ENCODE measurements around the gene FGGY.

DNA sequence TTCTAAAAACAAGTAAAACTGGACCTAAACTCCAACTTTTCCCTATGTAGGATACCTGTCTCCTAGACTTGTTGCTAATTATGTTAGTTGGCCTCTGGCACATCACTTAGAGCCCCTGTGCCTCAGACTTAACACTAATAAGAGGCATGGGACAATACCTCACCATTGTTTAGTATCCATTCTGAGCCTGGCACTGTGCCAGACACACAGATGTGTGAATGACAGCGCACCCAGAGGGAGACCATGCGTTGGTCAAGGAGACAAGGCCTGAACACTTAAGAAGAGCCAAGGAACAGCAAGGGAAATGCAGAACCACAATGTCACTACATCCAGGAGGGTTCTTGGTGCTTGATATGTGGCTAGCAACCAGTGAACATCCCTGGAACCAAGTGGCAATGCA lies 189.1 kb downstream of the FGGY start:
- TF ChIP-seq, protein P1, sequence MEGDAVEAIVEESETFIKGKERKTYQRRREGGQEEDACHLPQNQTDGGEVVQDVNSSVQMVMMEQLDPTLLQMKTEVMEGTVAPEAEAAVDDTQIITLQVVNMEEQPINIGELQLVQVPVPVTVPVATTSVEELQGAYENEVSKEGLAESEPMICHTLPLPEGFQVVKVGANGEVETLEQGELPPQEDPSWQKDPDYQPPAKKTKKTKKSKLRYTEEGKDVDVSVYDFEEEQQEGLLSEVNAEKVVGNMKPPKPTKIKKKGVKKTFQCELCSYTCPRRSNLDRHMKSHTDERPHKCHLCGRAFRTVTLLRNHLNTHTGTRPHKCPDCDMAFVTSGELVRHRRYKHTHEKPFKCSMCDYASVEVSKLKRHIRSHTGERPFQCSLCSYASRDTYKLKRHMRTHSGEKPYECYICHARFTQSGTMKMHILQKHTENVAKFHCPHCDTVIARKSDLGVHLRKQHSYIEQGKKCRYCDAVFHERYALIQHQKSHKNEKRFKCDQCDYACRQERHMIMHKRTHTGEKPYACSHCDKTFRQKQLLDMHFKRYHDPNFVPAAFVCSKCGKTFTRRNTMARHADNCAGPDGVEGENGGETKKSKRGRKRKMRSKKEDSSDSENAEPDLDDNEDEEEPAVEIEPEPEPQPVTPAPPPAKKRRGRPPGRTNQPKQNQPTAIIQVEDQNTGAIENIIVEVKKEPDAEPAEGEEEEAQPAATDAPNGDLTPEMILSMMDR (IDR thresholded peaks at IDR 0.05; ENCODE audit: low read depth, low read length, missing input control) = no peak
- TF ChIP-seq, protein P2, sequence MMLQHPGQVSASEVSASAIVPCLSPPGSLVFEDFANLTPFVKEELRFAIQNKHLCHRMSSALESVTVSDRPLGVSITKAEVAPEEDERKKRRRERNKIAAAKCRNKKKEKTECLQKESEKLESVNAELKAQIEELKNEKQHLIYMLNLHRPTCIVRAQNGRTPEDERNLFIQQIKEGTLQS (IDR thresholded peaks at IDR 0.05) = no peak
- TF ChIP-seq YY1 (IDR thresholded peaks at IDR 0.05) = no peak
- TF ChIP-seq JUND (IDR thresholded peaks at IDR 0.05) = no peak
- no peak for TF ChIP-seq EGR1 (IDR thresholded peaks at IDR 0.05; ENCODE audit: low read depth in 2 of 2)
- TF ChIP-seq FOXA1 (IDR thresholded peaks at IDR 0.05) = no peak
- TF ChIP-seq HNF4G (IDR thresholded peaks at IDR 0.05) = no peak
- no peak for TF ChIP-seq GABPA (IDR thresholded peaks at IDR 0.05 in 1 of 2, conservative IDR thresholded peaks at IDR 0.05 in 1 of 2)

Data from liver (tissue), 3 donors.